Measurements from ENCODE around the gene HSD11B2.

The HSD11B2 gene

GRCh38 chr16:67432506-67432890, 1.6 kb downstream of the HSD11B2 start:
- Histone ChIP-seq H3K4me3 (ENCODE audit: severe bottlenecking) (no peak overlapping the region), H3K36me3 (ENCODE audit: low read depth) (no peaks in the 10 kb centered on the region), H3K9me3 (ENCODE audit: severe bottlenecking) (no peaks in the 10 kb centered on the region), H3K27ac (ENCODE audit: poor library complexity, severe bottlenecking) (no peak overlapping the region), H3K27me3 (ENCODE audit: insufficient read depth, poor library complexity, severe bottlenecking) (peaks cover 4% of the 10 kb centered on the region), H3K4me1 (ENCODE audit: insufficient read depth, poor library complexity, severe bottlenecking) (no peaks in the 10 kb centered on the region)
- ATAC-seq (ENCODE audit: low read depth) (no peak), DNase-seq (ENCODE audit: low spot score) (no peak)
- no peak for TF ChIP-seq CTCF (IDR thresholded peaks at IDR 0.05; ENCODE audit: poor library complexity, severe bottlenecking)

GRCh38 chr16:67433131-67433719, 2.3 kb downstream of the HSD11B2 start:
- H3K4me1 ChIP-seq (ENCODE audit: insufficient read depth, poor library complexity, severe bottlenecking) = no peaks in the 10 kb centered on the region
- ATAC-seq (ENCODE audit: low read depth) (no peak), DNase-seq (ENCODE audit: low spot score) (no peak)
- no peaks in the 10 kb centered on the region for H3K9me3 ChIP-seq (ENCODE audit: severe bottlenecking)
- peaks cover 4% of the 10 kb centered on the region for H3K27me3 ChIP-seq (ENCODE audit: insufficient read depth, poor library complexity, severe bottlenecking)
- no peak for TF ChIP-seq CTCF (IDR thresholded peaks at IDR 0.05; ENCODE audit: poor library complexity, severe bottlenecking)
- H3K4me3 ChIP-seq (ENCODE audit: severe bottlenecking) = no peak overlapping the region
- no peak overlapping the region for H3K27ac ChIP-seq (ENCODE audit: poor library complexity, severe bottlenecking)
- H3K36me3 ChIP-seq (ENCODE audit: low read depth) = peaks cover 4% of the 10 kb centered on the region

- Histone ChIP-seq H3K36me3 (ENCODE audit: low read depth) (peaks cover 14% of the 10 kb centered on the region), H3K4me1 (ENCODE audit: insufficient read depth, poor library complexity, severe bottlenecking) (no peaks in the 10 kb centered on the region)
Measured at GRCh38 chr16:67435758-67436164, 4.8 kb downstream of the HSD11B2 start.

GRCh38 chr16:67436640-67437193, 5.8 kb downstream of the HSD11B2 start:
- DNase-seq (ENCODE audit: low spot score) (no peak), ATAC-seq (ENCODE audit: low read depth) (no peak)
- H3K27ac ChIP-seq (ENCODE audit: poor library complexity, severe bottlenecking) = no peak overlapping the region
- H3K4me3 ChIP-seq (ENCODE audit: severe bottlenecking) = no peak overlapping the region
- no peaks in the 10 kb centered on the region for H3K27me3 ChIP-seq (ENCODE audit: insufficient read depth, poor library complexity, severe bottlenecking)
- peaks cover 14% of the 10 kb centered on the region for H3K36me3 ChIP-seq (ENCODE audit: low read depth)
- H3K9me3 ChIP-seq (ENCODE audit: severe bottlenecking) = no peaks in the 10 kb centered on the region
- H3K4me1 ChIP-seq (ENCODE audit: insufficient read depth, poor library complexity, severe bottlenecking) = no peaks in the 10 kb centered on the region
- no peak for TF ChIP-seq CTCF (IDR thresholded peaks at IDR 0.05; ENCODE audit: poor library complexity, severe bottlenecking)

More at GRCh38 chr16:67435758-67436164, 4.8 kb downstream of the HSD11B2 start:
- ATAC-seq (ENCODE audit: low read depth) (no peak), DNase-seq (ENCODE audit: low spot score) (no peak)
- TF ChIP-seq CTCF (IDR thresholded peaks at IDR 0.05; ENCODE audit: poor library complexity, severe bottlenecking) = no peak
- H3K27me3 ChIP-seq (ENCODE audit: insufficient read depth, poor library complexity, severe bottlenecking) = no peaks in the 10 kb centered on the region
- no peaks in the 10 kb centered on the region for H3K9me3 ChIP-seq (ENCODE audit: severe bottlenecking)
- H3K4me3 ChIP-seq (ENCODE audit: severe bottlenecking) = no peak overlapping the region
- no peak overlapping the region for H3K27ac ChIP-seq (ENCODE audit: poor library complexity, severe bottlenecking)

GRCh38 chr16:67437513-67437912, 6.6 kb downstream of the HSD11B2 start:
- Histone ChIP-seq H3K27ac (ENCODE audit: poor library complexity, severe bottlenecking) (no peak overlapping the region), H3K4me3 (ENCODE audit: severe bottlenecking) (no peak overlapping the region), H3K27me3 (ENCODE audit: insufficient read depth, poor library complexity, severe bottlenecking) (no peaks in the 10 kb centered on the region), H3K36me3 (ENCODE audit: low read depth) (peaks cover 14% of the 10 kb centered on the region), H3K4me1 (ENCODE audit: insufficient read depth, poor library complexity, severe bottlenecking) (no peaks in the 10 kb centered on the region), H3K9me3 (ENCODE audit: severe bottlenecking) (no peaks in the 10 kb centered on the region)
- DNase-seq (ENCODE audit: low spot score) (no peak), ATAC-seq (ENCODE audit: low read depth) (no peak)
- no peak for TF ChIP-seq CTCF (IDR thresholded peaks at IDR 0.05; ENCODE audit: poor library complexity, severe bottlenecking)

Data from RWPE2 (cell line).